Retinal pigment epithelial cell (primary cell): Measurements from ENCODE around the gene SPOPL.
"Not testable (repeated sequence)": the region's sequence is repeated elsewhere in the genome, so short reads cannot be mapped to it uniquely, and the experiment has no call there.

Source experiments
- DNase-seq: peaks from one replicate; pipeline ENCODE4 v3.0.0-alpha.2; 2010; ENCODE audit warnings: low read depth
- H3K4me3 ChIP-seq: 2 replicates; pipeline ENCODE4 v1.5.1; 2011; ENCODE audit warnings: mild to moderate bottlenecking, low read length, control low read depth, moderate library complexity
- CTCF ChIP-seq: conservative IDR thresholded peaks from 2 replicates; pipeline ENCODE4 v1.5.1; 2011; ENCODE audit warnings: low read depth, low read length, control low read depth, inconsistent platforms

Gene SPOPL

GRCh38 chr2:138512672-138513071 lies 11.1 kb downstream of the SPOPL start:
- no peak for TF ChIP-seq CTCF

GRCh38 chr2:138514173-138514572 lies 12.6 kb downstream of the SPOPL start:
- TF ChIP-seq CTCF = no peak
- DNase-seq = no peak
- no peak overlapping the region for H3K4me3 ChIP-seq

More at GRCh38 chr2:138512672-138513071, 11.1 kb downstream of the SPOPL start:
- DNase-seq = no peak
- H3K4me3 ChIP-seq = no peak overlapping the region

- DNase-seq = no peak
- H3K4me3 ChIP-seq = no peak overlapping the region
- no peak for TF ChIP-seq CTCF
Observed at GRCh38 chr2:138515092-138515491, 13.5 kb downstream of the SPOPL start.

- DNase-seq = no peak
- TF ChIP-seq CTCF = no peak
- H3K4me3 ChIP-seq = no peak overlapping the region
Observed at GRCh38 chr2:138516030-138516704, 14.6 kb downstream of the SPOPL start.

GRCh38 chr2:138518860-138519259 lies 17.3 kb downstream of the SPOPL start:
- no peak for DNase-seq
- no peak overlapping the region for H3K4me3 ChIP-seq
- no peak for TF ChIP-seq CTCF

GRCh38 chr2:138521821-138522220 lies 20.3 kb downstream of the SPOPL start:
- no peak for TF ChIP-seq CTCF
- H3K4me3 ChIP-seq = no peak overlapping the region
- no peak for DNase-seq

- DNase-seq = no peak
- H3K4me3 ChIP-seq = no peak overlapping the region
- TF ChIP-seq CTCF = no peak
Observed at GRCh38 chr2:138522556-138522955, 21.0 kb downstream of the SPOPL start.

GRCh38 chr2:138523018-138523672 lies 21.6 kb downstream of the SPOPL start:
- DNase-seq, H3K4me3 ChIP-seq: not testable (repeated sequence)

GRCh38 chr2:138523673-138524042 lies 22.1 kb downstream of the SPOPL start:
- not testable (repeated sequence) for DNase-seq, H3K4me3 ChIP-seq

GRCh38 chr2:138524353-138524752 lies 22.8 kb downstream of the SPOPL start:
- DNase-seq, H3K4me3 ChIP-seq: not testable (repeated sequence)
